Measurements from ENCODE around the gene PLA2G1B.

DNA sequence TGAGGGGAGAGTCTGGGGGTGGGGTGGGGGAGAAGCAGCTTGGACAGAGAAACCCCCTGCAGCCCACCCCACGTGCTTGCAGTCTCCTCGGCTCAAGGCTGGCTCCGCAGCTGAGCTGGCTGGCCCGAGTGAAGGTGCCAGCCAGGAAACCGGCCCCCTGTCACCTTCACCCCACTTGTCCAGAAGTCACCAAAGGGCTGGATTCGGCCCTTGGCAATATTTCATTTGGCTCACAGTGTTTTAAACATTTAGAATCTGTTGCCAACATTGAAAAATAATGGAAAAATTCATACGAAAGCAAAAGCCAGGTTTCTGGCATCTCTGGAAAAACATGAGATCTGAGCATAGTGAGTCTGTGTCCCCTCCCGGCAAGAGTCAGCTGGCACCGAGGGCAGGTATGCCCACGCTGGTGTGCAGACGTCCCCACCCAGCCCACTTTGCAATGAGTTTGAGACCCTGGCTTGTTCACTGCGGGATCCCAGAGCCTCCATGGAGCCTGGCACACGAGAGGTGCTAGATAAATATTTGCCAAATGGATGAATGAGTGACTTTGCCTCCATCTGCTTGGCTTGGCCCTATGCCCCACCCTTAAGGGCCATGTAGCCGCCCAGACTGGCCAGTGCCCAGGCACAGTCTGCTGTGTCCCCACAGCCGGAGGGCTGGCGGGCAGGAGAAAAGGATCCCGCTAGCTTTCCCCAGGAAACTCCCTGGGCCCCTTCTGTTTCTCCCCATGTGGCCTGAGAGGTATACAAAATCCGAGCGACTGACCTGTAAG, 23.2 kb upstream of the PLA2G1B start:
- TF ChIP-seq, protein P1, sequence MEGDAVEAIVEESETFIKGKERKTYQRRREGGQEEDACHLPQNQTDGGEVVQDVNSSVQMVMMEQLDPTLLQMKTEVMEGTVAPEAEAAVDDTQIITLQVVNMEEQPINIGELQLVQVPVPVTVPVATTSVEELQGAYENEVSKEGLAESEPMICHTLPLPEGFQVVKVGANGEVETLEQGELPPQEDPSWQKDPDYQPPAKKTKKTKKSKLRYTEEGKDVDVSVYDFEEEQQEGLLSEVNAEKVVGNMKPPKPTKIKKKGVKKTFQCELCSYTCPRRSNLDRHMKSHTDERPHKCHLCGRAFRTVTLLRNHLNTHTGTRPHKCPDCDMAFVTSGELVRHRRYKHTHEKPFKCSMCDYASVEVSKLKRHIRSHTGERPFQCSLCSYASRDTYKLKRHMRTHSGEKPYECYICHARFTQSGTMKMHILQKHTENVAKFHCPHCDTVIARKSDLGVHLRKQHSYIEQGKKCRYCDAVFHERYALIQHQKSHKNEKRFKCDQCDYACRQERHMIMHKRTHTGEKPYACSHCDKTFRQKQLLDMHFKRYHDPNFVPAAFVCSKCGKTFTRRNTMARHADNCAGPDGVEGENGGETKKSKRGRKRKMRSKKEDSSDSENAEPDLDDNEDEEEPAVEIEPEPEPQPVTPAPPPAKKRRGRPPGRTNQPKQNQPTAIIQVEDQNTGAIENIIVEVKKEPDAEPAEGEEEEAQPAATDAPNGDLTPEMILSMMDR (conservative IDR thresholded peaks at IDR 0.05; ENCODE audit: low read depth, low read length): no peak
- TF ChIP-seq EZH2 (IDR thresholded peaks at IDR 0.05; ENCODE audit: borderline replicate concordance, low read depth, low read length, poor library complexity, severe bottlenecking): no peak

Data from A673 (cell line).